DMS53 (cell line): ENCODE results near the gene RGS13.

Experiments used
- DNase-seq: peaks from one replicate; lab custom pipeline; 2025; lab: John Stamatoyannopoulos, UW

RGS13 gene, protein sequence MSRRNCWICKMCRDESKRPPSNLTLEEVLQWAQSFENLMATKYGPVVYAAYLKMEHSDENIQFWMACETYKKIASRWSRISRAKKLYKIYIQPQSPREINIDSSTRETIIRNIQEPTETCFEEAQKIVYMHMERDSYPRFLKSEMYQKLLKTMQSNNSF

DNA sequence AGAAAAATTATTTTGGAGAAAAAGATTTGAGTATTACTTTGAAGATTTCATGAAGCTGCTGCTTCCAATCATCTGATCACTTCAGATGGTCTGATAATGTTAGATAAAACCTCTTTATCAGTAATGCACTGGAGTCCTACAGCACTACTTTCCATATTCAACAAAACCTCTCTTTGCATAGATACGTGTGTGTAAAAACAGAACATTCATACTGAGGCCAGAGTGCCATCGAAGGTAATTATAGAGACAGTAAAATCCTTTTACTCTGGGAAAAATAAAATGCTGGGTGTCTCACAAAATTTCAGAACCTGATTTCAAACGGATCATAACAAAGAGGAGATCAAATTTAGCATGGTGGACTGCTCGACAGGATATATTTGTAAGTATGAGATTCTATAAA, at the start of gene RGS13:
RGS13 (plus strand) TSS at position 209 of the 400 bp plus-strand sequence. CDS start 8,188 bp downstream, outside the sequence.
- DNase-seq: no peak

DNA sequence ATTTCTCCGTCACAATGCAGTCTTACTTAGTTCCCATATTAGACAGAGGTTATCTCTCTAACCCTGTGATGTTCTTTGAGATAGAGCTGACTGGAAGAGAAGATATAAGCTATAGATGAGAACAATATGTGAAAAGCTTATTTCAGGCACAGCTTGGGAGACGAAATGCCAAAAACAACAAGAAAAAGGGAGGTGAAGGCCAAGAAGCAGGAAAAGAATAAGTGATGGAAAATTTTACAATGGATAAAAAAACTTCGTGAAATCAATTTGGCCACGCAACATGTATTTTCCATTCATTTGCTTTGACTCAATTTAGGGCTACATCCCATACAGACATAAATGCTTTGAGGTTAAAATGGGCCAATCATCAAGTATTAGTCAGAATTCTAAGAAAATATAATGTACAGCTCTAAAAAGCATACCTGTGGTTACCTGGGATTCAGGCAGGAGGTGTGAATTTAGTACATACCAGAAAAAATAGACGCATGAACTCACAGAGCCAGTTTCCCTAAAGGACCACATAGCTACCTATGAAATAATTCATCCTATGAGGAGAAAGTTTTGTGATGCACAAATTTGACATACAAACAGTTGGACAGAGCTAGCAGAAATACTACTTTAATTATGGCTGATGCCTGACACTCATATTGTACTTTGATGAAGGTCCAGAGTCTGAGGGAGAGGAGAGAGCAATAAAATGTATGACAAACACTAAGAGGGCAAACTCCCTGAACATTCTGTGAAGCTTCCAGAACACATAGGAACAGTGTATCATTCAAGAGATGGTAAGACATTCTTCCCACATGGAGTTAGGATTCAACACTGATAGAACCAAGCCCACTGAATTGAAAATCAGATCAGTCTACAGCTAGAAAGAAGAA, 48.3 kb upstream of the RGS13 start:
- no peak for DNase-seq

DNA sequence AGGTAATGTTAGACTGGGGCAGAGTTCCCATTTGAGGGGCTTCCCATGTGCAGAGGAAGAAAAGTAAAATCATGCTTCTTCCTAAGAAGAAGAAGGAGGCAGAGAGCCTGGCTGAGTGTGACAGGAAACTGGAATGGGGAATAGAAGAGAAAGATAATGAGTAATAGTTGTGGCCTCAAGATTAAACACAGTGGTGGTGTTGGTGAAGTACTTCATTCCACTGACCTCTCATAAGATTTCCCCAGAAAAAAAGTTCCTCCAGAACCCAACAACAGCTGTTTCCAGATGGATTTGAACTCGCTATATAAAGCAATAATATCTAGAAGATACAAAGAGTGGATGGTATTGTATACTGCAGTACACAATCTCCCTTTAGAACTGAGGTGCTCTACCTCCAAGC, 47.4 kb upstream of the RGS13 start:
- no peak for DNase-seq

DNA sequence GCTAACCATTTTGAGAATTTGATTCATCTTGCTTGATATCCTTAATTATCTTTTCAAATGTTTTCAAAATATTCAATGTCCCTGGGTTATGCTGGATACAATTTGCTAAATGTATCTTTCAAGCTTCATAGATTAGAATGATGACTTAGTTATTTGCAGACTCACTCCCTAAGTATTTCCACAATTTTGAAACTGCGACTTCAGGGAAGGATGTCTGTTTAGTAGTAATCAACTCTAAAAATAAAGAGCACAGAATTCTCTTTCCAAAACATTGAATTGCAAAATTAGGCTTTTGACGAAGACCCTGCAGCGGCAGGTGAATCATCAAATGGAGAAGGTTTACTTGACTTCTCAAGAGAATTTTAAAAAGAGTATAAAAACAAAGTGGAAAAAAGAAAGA, 46.1 kb upstream of the RGS13 start:
- DNase-seq: no peak

DNA sequence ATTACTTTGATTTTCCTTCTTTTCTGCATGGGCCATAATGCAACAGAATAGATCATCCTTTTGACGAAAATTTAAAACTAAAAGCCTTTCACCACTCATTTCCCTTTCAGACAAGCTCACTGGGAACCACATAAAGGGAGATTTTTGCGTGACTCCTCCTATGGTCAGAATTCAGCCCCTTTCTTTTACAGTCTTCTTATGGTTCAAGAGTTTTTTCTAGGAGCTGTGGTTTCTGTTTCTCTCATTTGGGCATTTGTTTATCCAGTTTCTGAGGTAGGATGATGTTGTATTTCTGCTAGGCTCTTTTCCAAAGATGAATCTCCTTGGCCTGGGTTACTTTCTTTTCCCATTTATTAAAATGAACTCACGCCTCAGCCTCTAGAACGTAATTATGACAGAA, 43.4 kb upstream of the RGS13 start:
- no peak for DNase-seq

DNA sequence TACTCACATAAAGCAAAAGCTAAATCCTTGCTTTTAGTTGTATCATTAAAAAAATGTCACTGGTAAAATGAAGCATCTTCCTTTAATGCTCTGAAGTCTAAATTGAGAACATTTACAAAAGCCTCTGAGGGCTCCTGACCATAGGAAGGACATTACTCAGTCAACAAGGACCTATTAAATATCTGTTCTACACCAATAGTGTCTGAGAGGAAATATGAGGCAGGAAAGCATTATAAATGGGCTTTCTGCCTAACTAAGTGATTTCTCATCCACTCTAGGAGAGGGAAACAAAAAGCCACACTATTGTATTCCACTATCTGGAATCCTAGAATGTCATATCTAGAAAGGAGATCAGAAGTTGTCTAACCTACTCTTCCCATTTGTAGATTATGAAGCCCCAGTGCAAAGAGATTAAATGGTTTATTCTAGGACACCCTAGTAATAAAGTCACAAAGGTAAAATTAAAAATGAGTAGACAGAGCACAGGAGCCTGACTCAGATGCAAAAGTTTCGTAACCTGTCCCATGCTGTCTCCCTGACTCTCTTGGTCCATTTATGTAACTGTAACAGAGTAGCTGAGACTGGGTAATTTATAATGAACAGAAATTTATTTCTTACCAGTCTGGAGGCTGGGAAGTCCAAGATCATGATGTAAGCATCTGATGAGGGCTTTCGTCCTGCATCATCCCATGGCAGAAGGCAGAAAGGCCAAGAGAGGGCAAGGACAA, 42.8 kb upstream of the RGS13 start:
- no peak for DNase-seq

DNA sequence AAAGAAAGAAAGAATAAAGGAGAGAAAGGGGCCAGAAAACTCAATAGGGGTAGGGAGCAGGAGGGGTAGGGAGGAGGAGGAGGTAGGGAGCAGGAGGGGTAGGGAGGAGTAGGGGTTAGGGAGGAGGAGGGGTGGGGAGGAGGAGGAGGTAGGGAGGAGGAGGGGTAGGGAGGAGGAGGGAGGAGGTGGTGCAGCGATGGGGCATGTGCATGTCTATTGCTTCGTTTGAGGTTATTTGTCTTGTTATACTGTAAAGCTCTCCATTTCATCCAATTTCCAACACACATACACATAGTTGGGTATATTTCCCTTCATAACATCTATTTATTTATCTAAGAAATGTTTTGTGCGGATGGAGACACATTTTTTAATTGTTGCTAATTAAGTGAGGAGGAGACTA, 40.6 kb upstream of the RGS13 start:
- no peak for DNase-seq

DNA sequence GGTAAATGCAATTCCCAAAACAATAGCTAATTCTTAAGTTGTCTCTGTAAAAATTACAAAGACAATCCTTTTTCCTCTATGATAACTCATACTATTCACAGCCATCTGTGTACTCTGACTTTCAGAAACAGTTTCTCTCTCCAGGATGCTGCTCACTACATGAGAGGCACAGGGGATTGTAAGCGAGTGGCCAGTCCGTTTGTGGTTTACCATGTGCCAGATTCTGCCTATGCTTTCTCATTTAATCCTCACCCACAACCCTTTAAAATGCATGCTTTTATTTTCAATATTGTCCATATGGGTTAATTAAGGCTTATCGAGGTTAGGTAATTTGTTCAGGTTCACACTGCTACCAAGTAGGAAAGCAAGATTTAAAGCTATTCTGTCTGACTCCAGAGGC, 37.4 kb upstream of the RGS13 start:
- DNase-seq: no peak

DNA sequence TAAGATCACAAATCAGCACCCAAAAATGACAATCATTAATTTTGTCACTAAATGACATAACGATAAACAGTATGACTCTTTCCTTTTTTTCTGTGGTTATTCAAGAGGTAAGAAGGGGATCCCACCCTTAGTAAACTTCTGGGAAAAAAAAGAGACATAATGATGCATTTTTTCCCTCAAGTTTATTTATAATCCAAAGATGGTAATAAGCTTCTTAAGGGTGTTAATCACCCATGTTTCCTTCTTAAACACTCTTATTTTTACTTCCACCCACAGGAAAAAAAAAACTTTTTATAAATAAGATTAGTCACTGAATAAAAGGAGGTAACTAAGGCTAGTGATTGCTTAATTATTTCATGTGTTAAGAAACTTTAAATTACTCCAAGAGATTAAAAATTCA, 35.7 kb upstream of the RGS13 start:
- DNase-seq: no peak

DNA sequence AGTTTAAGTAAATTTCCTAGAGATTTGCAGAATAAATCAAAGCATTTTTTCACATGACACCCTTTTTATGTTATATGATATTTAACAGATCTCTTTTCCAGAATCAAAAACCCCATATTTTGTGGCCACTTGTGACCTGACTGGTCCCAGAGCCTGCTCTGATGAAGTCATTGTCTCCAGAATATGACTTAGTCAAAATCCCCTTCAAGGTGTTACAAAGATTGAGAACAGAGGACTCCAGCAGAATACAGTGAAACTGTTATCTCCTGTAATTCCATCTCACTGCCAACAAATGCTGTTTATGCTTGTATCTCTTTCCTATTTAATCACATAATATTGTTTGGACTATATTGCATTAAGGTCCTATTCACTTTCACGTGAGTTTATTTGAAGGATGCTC, 34.8 kb upstream of the RGS13 start:
- no peak for DNase-seq

DNA sequence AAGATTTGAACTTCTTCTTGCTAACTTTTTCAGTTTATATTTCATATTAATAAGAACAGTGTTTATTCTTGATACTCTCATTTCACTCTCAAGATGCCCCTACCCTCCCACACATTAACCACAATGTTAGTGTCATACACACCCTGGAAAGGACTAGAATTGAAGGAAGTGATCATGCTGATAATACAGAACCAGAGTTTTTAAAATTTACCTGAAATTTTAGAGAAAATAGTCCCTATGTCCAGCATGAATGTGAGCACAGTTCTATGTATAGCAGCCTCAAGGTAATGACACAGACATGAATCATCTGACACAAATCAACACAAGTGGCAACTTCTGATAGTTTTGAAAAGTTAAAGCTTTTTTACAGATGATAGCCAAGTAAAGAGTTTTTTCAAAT, 34.4 kb upstream of the RGS13 start:
- DNase-seq: no peak

DNA sequence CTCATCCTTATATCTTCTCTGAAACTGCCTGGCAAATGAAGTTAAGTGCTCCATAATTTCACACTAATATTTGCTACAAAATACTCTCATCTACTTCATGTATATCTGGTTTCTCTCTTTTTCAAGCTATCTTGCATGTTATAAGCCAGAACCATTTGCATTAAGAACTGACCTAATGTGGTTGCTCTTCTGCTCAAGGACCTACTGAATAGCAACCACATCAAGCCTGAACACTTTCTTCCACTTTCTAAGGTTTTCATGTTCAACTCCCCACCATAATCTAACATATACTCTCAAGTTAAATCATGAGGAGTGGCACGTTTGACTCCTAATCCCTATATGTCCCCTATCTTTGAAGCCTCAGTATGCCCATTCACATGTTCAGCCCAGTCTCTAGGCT, 33.2 kb upstream of the RGS13 start:
- DNase-seq: no peak

DNA sequence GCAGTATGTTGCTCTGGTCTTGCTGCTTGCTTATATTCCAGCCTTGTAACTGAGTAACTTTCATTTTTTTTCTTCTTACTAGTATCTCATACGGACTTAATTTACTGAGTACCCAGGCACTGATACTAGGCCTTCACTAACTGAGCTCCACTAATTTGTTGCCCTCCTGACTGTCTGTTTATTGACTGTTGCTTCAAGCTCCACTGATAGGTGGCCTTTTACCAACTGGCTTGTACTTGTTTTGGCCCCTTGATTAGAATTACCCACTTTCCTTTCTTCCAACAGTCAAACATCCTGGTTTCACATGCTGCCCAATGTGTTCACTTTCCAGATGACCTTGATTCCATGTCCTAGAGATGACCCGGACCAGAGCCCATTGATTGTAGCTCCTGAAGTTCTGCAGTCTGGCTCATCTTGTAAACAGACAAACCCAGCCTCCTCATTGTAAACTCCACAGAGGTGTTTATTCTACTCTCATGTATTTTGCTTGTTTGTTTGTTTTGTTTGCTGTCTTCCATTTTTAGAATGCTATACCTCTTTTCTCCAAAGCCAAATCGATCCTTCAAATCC, 32.6 kb upstream of the RGS13 start:
- peak; percentile 62 for DNase-seq

DNA sequence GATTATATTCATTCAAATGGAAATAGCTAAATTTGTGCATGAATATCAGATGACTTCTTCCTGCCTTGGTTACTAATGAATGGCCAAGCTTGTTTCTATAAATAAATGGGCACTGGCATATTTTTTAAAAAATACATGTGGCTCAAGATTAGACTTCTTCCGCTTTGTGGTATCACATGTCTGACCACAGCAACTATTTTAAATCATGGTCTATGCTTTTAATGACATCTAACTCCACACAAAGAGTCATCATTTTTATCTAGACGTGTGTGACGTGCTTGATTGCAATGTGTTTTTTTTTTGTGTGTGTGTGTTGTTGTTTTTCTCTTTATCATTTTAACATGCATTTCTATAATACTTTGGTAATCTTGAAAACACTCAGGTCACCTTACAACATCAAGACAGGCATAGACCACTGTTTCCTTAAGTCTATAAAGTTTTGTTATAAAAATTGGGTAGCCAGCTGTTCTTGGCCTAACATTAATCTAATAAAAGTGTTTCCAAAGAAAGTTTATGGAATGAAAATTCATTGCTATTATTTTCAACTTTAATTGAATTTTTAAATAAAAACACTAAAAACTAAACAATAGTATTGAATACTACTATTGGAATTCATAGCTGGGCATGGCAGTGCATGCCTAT, 30.8 kb upstream of the RGS13 start:
- DNase-seq: no peak

DNA sequence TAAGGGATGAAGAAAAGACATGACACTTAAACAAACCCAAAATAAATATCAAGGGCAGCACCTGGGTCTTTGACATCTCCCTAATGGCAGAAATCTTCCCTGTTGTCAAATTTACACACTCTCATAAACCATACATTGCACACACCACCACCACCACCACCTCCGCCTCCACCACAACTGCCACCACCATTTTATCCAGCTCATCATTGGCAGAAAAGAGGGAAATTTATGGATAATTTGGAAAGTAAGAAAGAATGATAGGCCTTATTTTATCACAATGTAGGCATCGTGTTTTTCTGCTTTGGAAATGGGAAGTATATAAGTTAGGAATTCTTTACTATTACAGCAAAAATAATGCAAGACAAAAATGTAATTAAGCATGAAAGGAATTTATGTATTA, 27.3 kb upstream of the RGS13 start:
- no peak for DNase-seq

DNA sequence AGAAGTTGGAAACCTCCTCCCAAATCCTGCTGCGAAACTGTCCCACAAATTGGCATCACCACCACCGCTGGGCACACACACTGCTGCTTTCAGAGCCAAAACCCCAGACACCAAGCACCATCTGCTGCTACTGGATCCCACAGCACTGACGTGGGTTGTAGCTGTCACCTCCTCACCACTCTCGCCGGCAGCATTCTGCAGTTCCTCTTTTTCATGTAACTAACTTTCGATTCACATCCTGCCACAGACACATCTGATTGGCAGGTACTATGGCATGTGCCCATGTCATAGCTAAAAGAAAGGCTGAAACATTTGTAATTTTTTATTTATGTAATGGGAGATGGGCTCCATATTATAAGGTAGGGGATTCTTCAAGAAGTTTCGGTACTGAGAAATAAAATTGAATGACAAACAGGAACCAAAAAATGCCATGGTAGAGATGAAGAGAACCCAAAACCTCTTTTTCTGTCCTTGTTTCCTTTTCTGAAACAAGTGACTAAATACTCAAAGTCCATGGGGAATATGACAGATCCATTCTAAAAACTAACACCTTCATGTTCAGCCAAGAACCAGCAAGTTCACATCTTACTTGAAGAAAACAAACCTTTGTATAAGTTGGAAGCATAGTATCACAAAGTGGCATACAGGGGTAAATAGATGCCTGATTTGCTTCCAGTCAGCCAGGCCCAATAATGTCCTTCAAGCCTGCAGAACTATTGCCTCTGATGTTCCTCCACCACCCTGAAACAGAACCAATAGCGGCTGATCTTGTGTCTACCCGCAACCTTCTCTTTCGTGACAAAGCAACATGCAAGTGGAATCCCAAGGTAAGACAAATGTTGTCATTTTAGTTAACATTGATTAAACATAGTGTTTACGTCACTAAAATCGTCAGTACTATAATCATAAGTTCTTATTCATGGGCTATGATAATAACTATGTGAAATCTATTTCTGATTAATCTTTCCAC, 26.6 kb upstream of the RGS13 start:
- DNase-seq: no peak

DNA sequence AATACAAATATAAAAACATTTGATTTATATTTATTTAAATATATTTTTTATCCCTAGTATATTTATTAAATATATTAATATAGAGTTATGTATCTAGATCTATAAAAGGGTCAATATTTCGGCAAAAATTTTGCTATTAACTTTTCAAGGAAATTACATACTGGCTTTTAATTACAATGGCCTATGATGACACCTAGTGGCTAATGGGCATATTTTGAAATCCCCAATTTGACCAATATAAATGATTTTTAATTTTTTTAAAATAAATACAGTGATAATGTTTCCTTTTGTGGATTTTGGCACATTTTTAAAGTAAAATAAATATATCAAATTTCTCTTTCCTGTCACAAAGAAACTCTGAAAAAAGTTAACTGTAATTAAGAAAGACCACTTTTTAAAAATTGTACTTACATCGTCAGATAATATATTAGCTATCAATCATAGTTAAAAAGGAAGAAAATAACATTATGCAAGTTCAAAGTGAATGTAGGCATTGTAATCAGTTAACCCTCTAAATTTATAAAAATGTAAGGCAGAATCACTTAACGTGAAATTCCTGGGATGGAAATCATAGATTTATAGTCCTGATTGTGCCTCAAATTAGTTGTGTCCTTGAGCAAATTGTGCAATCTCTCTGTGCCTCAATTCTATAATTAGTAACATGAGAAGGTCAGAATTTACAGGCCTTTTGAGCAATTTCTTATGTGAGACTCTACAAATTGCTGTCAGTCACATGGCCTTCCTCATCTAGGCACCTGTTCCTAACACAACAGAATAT, 25.6 kb upstream of the RGS13 start:
- peak; percentile 59 for DNase-seq

DNA sequence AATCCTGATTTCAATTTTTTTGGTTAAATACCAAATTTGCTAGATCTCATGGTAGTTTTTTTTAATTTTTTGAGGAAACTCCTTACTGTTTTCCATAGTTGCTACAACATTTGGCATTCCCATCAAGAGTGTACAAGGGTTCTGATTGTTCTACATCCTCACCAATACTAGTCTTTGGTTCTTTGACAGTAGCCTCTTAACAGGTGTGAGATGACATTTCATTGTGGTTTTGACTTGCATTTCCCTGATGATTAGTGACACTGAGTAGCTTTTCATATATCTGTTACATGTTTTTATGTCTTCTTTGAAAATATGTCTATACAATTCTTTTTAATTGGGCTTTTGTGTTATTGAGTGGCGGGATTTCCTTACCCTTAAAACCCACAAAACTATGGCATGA, 20.9 kb upstream of the RGS13 start:
- no peak for DNase-seq

DNA sequence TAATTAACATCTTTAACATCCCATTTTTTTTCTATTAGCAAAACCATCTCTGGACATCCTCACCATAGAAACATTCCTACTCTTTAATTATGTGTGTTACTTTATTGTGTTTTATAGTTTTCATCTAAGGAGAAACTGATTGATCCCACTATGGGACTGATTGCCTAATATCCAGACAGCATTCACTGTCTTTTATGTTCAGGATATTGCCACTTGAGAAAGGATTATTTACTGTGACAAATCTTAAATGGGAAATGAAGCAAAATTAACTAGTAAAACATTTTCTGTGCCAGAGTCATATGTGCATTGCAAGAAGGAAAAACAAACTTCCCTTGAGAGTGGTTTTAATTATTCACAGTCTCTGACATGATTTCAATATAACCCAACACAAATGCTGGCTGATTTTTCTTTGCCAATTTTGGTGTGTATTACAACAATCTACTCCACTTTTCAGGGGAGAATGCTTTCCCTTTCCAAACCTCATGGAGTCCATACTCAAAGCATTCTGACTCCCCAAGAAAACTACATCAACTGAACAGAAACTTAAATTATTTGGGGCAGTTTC, 15.8 kb upstream of the RGS13 start:
- no peak for DNase-seq
